ENCODE measurements around the gene SPACA1.

SPACA1 gene

GRCh38 chr6:88048578-88048977, 937 bp downstream of the SPACA1 start:
- no peak overlapping the region for H3K27ac Mint-ChIP-seq

DNA sequence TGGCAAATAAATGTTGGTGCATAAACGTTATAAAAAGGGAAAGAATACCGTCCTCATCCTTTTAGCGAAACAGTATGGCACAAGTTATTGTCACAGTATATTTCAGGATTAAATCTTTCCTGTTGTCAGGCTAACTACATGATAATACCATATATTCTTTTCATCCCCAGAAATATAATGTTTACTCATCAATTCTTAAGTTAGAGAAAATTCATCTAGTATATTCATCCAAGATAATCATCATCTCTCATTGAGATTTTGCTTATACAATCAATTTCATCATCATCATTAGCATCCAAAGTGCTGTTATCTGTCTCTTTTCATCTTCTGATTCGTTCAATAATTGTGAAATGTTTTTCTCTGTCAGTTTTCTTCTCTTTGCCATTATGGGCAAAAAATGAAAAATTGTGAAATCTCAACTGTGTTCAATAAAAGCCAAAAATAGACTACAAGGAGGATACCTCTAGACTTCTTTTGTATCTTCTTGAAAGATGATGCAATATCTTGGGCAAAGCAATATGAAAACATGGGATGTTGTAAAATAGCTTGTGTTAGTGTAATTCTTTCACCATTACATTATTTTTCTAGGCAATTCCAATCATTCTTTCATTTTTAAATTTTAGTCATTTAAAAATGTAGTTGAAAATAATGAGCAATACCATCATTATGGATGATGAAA, 2.6 kb downstream of the SPACA1 start:
- no peaks in the 10 kb centered on the region for H3K9me3 Mint-ChIP-seq
- no peaks in the 10 kb centered on the region for H3K27me3 Mint-ChIP-seq
- no peak overlapping the region for H3K27ac Mint-ChIP-seq
- DNase-seq (ENCODE audit: low spot score in 2 of 2) (no peak), ATAC-seq (ENCODE audit: low read depth) (no peak)
- no peaks in the 10 kb centered on the region for H3K36me3 Mint-ChIP-seq
- no peak overlapping the region for H3K4me3 Mint-ChIP-seq
- H3K4me1 Mint-ChIP-seq, result no peaks in the 10 kb centered on the region

More at GRCh38 chr6:88048578-88048977, 937 bp downstream of the SPACA1 start:
- no peaks in the 10 kb centered on the region for H3K27me3 Mint-ChIP-seq
- no peak for DNase-seq (ENCODE audit: low spot score in 2 of 2)
- peaks cover 2% of the 10 kb centered on the region for H3K9me3 Mint-ChIP-seq
- no peak overlapping the region for H3K4me3 Mint-ChIP-seq
- no peaks in the 10 kb centered on the region for H3K36me3 Mint-ChIP-seq
- ATAC-seq (ENCODE audit: low read depth), result no peak
- H3K4me1 Mint-ChIP-seq, result no peaks in the 10 kb centered on the region

DNA sequence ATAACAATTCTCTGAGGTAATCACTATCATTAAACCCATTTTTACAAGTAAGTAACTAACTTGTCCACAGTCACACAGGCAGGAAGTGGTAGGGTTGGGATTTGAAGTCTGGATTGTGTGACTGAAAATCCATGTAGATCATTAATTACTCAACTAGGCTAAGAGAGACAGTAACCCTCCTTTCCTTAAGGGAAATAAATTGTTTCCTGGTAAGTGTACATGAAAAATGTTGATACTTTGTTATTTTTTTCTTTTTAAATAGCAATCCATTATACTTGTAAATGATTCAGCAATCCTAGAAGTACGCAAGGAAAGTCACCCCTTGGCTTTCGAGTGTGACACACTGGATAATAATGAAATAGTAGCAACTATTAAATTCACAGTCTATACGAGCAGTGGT, 11.6 kb downstream of the SPACA1 start:
- ATAC-seq (ENCODE audit: low read depth), result no peak

DNA sequence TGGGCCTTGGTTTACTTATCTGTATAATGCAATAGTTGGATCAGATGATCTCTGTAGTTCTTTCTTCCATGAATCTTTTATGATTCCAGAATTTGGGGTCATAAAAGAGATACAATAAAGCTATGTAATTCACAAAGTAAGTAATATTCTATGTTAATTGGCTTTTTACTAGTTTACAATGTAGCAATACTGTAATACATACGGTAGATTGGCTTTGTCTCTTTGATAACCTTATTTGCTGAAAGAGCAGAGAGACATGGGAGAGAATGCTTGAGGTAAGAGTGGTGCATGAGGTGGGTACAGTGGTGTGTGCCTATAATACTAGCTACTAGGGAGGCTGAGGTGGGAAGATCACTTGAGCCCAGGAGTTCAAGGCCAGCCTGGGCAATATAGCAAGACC, 14.7 kb downstream of the SPACA1 start:
- H3K27ac Mint-ChIP-seq, result no peak overlapping the region
- no peaks in the 10 kb centered on the region for H3K9me3 Mint-ChIP-seq
- no peaks in the 10 kb centered on the region for H3K4me1 Mint-ChIP-seq
- ATAC-seq (ENCODE audit: low read depth) (no peak), DNase-seq (ENCODE audit: low spot score in 2 of 2) (no peak)
- H3K36me3 Mint-ChIP-seq, result no peaks in the 10 kb centered on the region
- no peaks in the 10 kb centered on the region for H3K27me3 Mint-ChIP-seq
- H3K4me3 Mint-ChIP-seq, result no peak overlapping the region

More for the DNA sequence above, 11.6 kb downstream of the SPACA1 start:
- H3K36me3 Mint-ChIP-seq, result peaks cover 2% of the 10 kb centered on the region
- H3K9me3 Mint-ChIP-seq, result no peaks in the 10 kb centered on the region
- peaks cover 2% of the 10 kb centered on the region for H3K27me3 Mint-ChIP-seq
- DNase-seq (ENCODE audit: low spot score in 2 of 2), result no peak
- H3K4me1 Mint-ChIP-seq, result no peaks in the 10 kb centered on the region
- no peak overlapping the region for H3K4me3 Mint-ChIP-seq
- H3K27ac Mint-ChIP-seq, result no peak overlapping the region

GRCh38 chr6:88072462-88072861, 24.8 kb downstream of the SPACA1 start:
- Mint-ChIP-seq H3K4me1 (peaks cover 4% of the 10 kb centered on the region), H3K36me3 (peaks cover 6% of the 10 kb centered on the region), H3K9me3 (peaks cover 12% of the 10 kb centered on the region), H3K27me3 (no peaks in the 10 kb centered on the region), H3K27ac (no peak overlapping the region), H3K4me3 (no peak overlapping the region)
- DNase-seq (ENCODE audit: low spot score in 2 of 2) (no peak), ATAC-seq (ENCODE audit: low read depth) (no peak)

GRCh38 chr6:88074791-88075190, 27.1 kb downstream of the SPACA1 start:
- H3K4me1 Mint-ChIP-seq, result peaks cover 4% of the 10 kb centered on the region
- no peaks in the 10 kb centered on the region for H3K27me3 Mint-ChIP-seq
- peaks cover 2% of the 10 kb centered on the region for H3K36me3 Mint-ChIP-seq
- DNase-seq (ENCODE audit: low spot score in 2 of 2), result no peak
- H3K9me3 Mint-ChIP-seq, result peaks cover 5% of the 10 kb centered on the region
- ATAC-seq (ENCODE audit: low read depth), result no peak
- no peak overlapping the region for H3K27ac Mint-ChIP-seq
- H3K4me3 Mint-ChIP-seq, result no peak overlapping the region

DNA sequence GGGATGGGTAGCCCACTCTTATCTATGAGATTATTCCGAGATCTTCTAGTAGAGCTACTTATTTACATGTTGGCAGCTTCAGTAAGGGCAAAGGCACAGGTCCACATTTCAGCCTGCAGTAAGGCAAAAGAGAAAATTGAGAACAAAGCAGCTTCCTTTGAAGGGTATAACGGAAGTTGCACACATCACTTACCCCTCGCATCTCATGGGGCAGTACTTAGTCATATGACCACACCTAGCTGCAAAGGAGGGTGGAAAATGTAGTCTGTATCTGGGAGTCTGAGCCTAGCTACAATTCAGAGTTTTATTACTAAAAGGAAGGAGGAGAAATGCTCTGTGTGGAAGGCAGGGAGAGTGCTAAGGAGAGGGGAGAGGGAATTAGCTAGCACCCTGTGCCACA, 29.7 kb downstream of the SPACA1 start:
- H3K36me3 Mint-ChIP-seq, result no peaks in the 10 kb centered on the region
- H3K4me3 Mint-ChIP-seq, result no peak overlapping the region
- H3K4me1 Mint-ChIP-seq, result peaks cover 4% of the 10 kb centered on the region
- no peaks in the 10 kb centered on the region for H3K9me3 Mint-ChIP-seq
- no peaks in the 10 kb centered on the region for H3K27me3 Mint-ChIP-seq
- DNase-seq (ENCODE audit: low spot score in 2 of 2) (no peak), ATAC-seq (ENCODE audit: low read depth) (no peak)
- H3K27ac Mint-ChIP-seq, result no peak overlapping the region

DNA sequence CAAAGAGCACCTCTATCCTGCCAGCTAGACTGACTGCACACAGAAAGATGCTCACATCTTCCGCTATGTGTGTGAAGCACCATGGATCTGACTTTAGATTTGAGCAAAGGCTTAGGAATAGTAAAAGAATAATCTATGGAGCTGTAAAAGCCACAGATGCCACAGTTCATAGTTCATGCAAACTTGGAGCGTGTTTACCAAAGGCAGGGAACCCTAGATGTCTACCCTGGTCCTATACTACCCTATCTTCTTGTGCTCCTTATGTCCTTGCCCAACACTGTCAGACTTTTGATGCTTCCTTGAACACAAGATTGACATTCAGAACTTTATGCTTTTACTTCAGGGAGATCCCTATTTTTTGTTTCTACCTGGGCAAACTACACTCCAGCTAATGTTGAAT, 39.2 kb downstream of the SPACA1 start:
- Mint-ChIP-seq H3K27ac (peak overlapping the region; percentile 9), H3K4me1 (peaks cover 3% of the 10 kb centered on the region), H3K27me3 (no peaks in the 10 kb centered on the region), H3K4me3 (no peak overlapping the region), H3K9me3 (peaks cover 4% of the 10 kb centered on the region), H3K36me3 (peaks cover 2% of the 10 kb centered on the region)
- no peak for DNase-seq (ENCODE audit: low spot score in 2 of 2)
- no peak for ATAC-seq (ENCODE audit: low read depth)

DNA sequence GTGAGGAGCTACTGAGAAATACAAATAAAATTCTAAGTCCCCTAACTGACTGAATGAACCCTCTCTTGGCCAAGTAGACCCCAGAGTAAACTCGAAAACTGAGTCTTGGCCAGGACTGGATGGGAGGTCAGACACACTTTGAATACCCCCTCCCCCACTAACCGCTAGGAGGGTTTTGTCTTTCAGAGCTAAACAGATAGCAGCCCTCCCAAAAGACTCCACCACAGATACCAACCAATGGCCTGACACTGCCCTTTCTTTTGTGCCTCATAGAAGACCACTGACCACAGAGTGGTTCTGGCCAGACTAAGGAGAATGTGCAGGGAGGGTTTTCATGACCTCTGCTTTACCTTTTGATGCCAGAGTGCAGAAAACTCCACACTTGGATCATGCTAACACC, 42.1 kb downstream of the SPACA1 start:
- ATAC-seq (ENCODE audit: low read depth) (no peak), DNase-seq (ENCODE audit: low spot score in 2 of 2) (no peak)
- peaks cover 3% of the 10 kb centered on the region for H3K4me1 Mint-ChIP-seq
- no peaks in the 10 kb centered on the region for H3K9me3 Mint-ChIP-seq
- no peaks in the 10 kb centered on the region for H3K27me3 Mint-ChIP-seq
- H3K36me3 Mint-ChIP-seq, result no peaks in the 10 kb centered on the region
- no peak overlapping the region for H3K27ac Mint-ChIP-seq
- H3K4me3 Mint-ChIP-seq, result no peak overlapping the region

DNA sequence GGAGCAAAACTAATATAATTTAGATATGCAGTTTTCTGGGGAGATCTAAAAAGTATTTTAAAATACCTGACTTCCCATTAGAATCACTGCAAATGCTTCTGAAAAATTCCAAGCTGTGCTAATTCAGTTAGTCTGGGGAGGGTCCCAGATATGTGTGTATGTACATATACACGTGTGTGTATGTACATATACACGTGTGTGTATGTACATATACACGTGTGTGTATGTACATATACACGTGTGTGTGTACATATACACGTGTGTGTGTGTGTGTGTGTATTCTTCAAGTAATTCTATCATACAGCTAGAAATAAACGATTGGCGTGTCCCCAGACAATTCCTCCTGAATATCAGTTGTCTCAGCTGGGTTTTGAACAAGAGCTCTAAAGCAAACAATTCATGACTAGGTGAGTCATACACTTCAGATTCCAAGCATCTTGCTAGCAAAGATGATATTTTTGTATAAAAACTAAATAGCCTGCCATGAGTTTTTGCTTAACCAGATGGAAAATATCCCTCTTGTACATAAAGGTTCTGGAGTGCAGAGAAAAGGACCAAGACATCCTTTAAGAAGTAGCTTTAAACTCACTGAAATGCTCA, 58.2 kb downstream of the SPACA1 start:
- DNase-seq (ENCODE audit: low spot score in 2 of 2) (no peak), ATAC-seq (ENCODE audit: low read depth) (no peak)
- Mint-ChIP-seq H3K4me3 (no peak overlapping the region), H3K27ac (no peak overlapping the region), H3K4me1 (peaks cover 4% of the 10 kb centered on the region), H3K27me3 (no peaks in the 10 kb centered on the region), H3K36me3 (no peaks in the 10 kb centered on the region), H3K9me3 (no peaks in the 10 kb centered on the region)

DNA sequence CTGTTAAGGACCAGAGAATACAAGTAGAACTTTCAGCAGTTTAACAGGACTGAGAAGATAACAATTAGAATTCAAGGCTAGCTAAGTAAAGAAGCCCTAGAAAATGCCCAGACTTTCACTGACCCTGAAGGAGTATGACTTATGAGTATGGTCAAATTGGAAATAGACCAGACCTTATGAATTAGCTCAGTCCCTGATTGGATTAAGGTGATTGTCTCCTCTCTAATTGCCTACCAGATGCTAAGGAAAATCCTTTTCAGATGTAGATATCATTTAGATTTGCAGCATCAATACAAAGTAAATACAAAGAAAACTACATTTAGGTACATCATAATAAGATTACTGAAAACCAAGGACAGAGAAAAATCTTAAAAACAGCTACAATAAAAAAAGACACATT, 59.6 kb downstream of the SPACA1 start:
- no peak for DNase-seq (ENCODE audit: low spot score in 2 of 2)
- H3K4me3 Mint-ChIP-seq, result no peak overlapping the region
- H3K36me3 Mint-ChIP-seq, result no peaks in the 10 kb centered on the region
- peaks cover 4% of the 10 kb centered on the region for H3K27me3 Mint-ChIP-seq
- H3K4me1 Mint-ChIP-seq, result peaks cover 4% of the 10 kb centered on the region
- H3K27ac Mint-ChIP-seq, result peak overlapping the region; percentile 69
- no peak for ATAC-seq (ENCODE audit: low read depth)
- H3K9me3 Mint-ChIP-seq, result no peaks in the 10 kb centered on the region

- Mint-ChIP-seq H3K36me3 (no peaks in the 10 kb centered on the region), H3K4me3 (no peak overlapping the region), H3K9me3 (no peaks in the 10 kb centered on the region), H3K27me3 (peaks cover 4% of the 10 kb centered on the region), H3K27ac (peak overlapping the region; percentile 32), H3K4me1 (peaks cover 12% of the 10 kb centered on the region)
- no peak for ATAC-seq (ENCODE audit: low read depth)
- DNase-seq (ENCODE audit: low spot score in 2 of 2), result no peak
Measured at GRCh38 chr6:88111991-88112390, 64.3 kb downstream of the SPACA1 start.

DNA sequence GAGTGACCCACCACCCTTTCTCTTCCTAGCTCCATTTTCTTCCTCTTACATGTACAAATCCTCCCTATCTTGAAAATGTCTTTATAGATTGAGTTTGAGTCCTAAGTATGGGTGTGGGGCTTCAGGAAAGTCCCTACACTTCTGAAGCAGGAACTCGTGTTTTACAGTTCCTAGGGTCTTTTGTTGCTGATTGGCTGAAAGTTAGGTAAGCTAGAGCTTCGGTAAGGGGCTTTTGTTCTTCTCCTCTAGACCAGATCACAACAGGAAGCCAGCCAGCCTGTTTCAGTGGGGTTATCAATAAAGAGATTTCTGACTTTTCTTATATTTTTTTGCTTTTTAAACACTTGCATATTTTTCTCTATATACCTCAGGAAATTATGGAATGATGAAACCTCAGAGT, 67.2 kb downstream of the SPACA1 start:
- H3K36me3 Mint-ChIP-seq, result peaks cover 2% of the 10 kb centered on the region
- H3K27ac Mint-ChIP-seq, result peak overlapping the region; percentile 61
- no peak overlapping the region for H3K4me3 Mint-ChIP-seq
- ATAC-seq (ENCODE audit: low read depth) (peak; percentile 70), DNase-seq (ENCODE audit: low spot score in 2 of 2) (no peak)
- H3K4me1 Mint-ChIP-seq, result peaks cover 13% of the 10 kb centered on the region
- peaks cover 4% of the 10 kb centered on the region for H3K27me3 Mint-ChIP-seq
- no peaks in the 10 kb centered on the region for H3K9me3 Mint-ChIP-seq

- peaks cover 13% of the 10 kb centered on the region for H3K4me1 Mint-ChIP-seq
- DNase-seq (ENCODE audit: low spot score in 2 of 2) (no peak), ATAC-seq (ENCODE audit: low read depth) (peak; percentile 47)
- peaks cover 2% of the 10 kb centered on the region for H3K36me3 Mint-ChIP-seq
- H3K27me3 Mint-ChIP-seq, result peaks cover 4% of the 10 kb centered on the region
- H3K4me3 Mint-ChIP-seq, result no peak overlapping the region
- no peaks in the 10 kb centered on the region for H3K9me3 Mint-ChIP-seq
- H3K27ac Mint-ChIP-seq, result peak overlapping the region; percentile 61
Measured at GRCh38 chr6:88115307-88115706, 67.7 kb downstream of the SPACA1 start.

DNA sequence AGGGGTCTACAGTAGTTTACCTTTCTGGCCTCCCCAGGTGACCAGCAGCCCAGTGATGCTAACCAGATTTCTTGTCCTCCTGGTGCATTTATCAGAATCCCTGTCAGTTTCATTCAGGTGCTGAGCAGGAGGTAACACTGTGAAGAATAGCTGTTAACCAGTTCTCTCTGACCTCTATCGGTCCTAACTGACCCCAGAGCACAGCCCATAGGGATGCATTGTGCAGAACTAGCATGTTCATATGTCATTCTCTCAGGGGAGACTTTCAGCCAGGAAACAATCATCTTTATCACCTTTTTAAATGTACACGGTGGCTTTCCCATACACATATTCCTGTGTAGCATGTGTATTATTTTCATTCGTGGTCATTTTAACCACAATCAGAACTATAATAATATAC, 68.6 kb downstream of the SPACA1 start:
- ATAC-seq (ENCODE audit: low read depth) (no peak), DNase-seq (ENCODE audit: low spot score in 2 of 2) (no peak)
- H3K4me3 Mint-ChIP-seq, result no peak overlapping the region
- peak overlapping the region; percentile 61 for H3K27ac Mint-ChIP-seq
- H3K9me3 Mint-ChIP-seq, result no peaks in the 10 kb centered on the region
- H3K36me3 Mint-ChIP-seq, result peaks cover 2% of the 10 kb centered on the region
- H3K27me3 Mint-ChIP-seq, result peaks cover 4% of the 10 kb centered on the region
- H3K4me1 Mint-ChIP-seq, result peaks cover 13% of the 10 kb centered on the region

All from memory B cell (primary cell).